ENCODE data around the gene RFNG. TPM values are rescaled to one million over a fixed set of nuclear protein-coding genes. Genes with fewer than 3 reads are reported as not detected.

The RFNG gene
- total and polyA plus RNA-seq, 7 donors = 27.1 to 40.7 (median 31.2) TPM

DNA sequence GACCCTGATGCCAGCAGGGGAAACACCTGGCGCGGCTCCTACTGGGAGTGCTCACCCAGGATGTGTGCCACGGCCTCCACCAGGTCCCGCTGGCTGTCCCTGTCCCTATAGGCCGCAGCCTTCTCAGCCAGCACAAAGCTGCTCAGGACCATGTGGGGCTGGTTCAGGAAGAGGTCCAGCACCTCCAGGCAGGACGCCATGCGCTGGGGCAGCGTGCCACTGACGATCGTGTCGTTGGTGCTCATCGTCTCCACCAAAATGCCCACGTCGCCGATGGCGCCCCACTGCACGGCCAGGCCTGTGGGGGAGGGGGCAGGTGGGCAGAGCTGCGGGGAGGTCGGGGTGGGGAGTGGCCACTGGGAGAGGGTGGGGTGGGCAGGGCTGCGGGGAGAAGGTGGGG, 29.9 kb upstream of the RFNG start:
- WGBS, 3 donors = 89 to 93% (median 90%) methylated on average over 17 to 20 of the region's 20 CpGs
- Histone ChIP-seq H3K4me1 (no peaks in the 10 kb centered on the region), H3K9me3 (no peaks in the 10 kb centered on the region), H3K27me3 (ENCODE audit: insufficient read depth in 3 of 3, low read length in 2 of 3) (no peaks in the 10 kb centered on the region), H3K36me3 (ENCODE audit: insufficient read depth in 1 of 2, low read depth in 1 of 2) (peaks cover 7 to 77% of the 10 kb centered on the region in 2 donors), H3K27ac (no peak overlapping the region), H3K4me3 (no peak overlapping the region)
- intact Hi-C loops (cut with DNase I) = no loop called here
- no peak for TF ChIP-seq CTCF (IDR thresholded peaks at IDR 0.05)
- peak in 1 of 2 donors; percentile 35 for DNase-seq
- ATAC-seq = no peak

DNA sequence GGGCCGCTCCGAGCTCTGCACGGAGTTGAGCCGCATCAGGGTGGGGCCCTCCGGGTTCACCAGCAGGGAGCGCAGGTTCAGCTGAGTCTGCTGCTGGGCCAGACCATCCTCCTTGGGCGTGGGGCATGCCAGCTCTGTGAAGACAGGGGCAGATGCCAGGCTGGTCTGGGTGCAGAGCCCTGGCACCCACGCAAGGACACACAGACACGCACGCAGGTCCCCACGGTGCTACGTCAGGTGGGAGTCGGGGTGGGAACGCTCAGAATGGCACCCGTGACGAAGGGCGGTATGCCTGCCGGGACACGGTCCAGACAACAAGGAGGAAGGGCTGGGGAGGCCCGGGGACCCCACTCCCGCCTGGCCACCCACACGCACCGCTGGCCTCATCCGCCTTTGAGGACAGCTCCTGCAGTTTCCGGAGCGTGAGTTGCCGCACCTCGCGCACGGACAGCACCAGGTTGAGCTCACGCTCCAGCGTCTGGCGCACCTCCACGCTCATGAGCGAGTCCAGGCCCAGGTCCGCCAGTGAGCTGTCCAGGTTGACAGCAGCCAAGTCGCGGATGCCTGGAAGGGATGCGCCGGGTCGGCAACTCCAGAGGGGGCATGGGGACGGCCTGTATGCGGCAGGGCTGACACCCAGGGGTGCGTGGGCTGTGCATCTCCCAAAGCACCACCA, 29.3 kb upstream of the RFNG start:
- Histone ChIP-seq H3K27me3 (ENCODE audit: insufficient read depth in 3 of 3, low read length in 2 of 3) (no peaks in the 10 kb centered on the region), H3K36me3 (ENCODE audit: insufficient read depth in 1 of 2, low read depth in 1 of 2) (peaks cover 3 to 71% of the 10 kb centered on the region in 2 donors), H3K27ac (no peak overlapping the region), H3K4me3 (no peak overlapping the region), H3K9me3 (no peaks in the 10 kb centered on the region), H3K4me1 (no peaks in the 10 kb centered on the region)
- TF ChIP-seq CTCF (IDR thresholded peaks at IDR 0.05) = no peak
- 93 to 94% (median 94%) methylated on average over 43 to 44 of the region's 44 CpGs for WGBS, 3 donors
- intact Hi-C loops (cut with DNase I) = no loop called here
- DNase-seq = peak in 1 of 2 donors; percentile 51
- no peak for ATAC-seq

- no peaks in the 10 kb centered on the region for H3K27me3 ChIP-seq (ENCODE audit: insufficient read depth in 3 of 3, low read length in 2 of 3)
- no peak overlapping the region for H3K4me3 ChIP-seq
- DNase-seq (peak in 1 of 2 donors; percentile 52), ATAC-seq (no peak)
- WGBS, 3 donors = 87 to 91% (median 89%) methylated on average over 34 to 36 of the region's 36 CpGs
- no peak overlapping the region for H3K27ac ChIP-seq
- H3K36me3 ChIP-seq (ENCODE audit: insufficient read depth in 1 of 2, low read depth in 1 of 2) = peaks cover 3 to 64% of the 10 kb centered on the region in 2 donors
- intact Hi-C loops (cut with DNase I) = no loop called here
- TF ChIP-seq CTCF (IDR thresholded peaks at IDR 0.05) = no peak
- H3K4me1 ChIP-seq = no peaks in the 10 kb centered on the region
- H3K9me3 ChIP-seq = no peaks in the 10 kb centered on the region
Measured at GRCh38 chr17:82080048-82080788, 28.6 kb upstream of the RFNG start.

- TF ChIP-seq CTCF (IDR thresholded peaks at IDR 0.05) = no peak
- no peak for ATAC-seq
- Histone ChIP-seq H3K9me3 (no peaks in the 10 kb centered on the region), H3K36me3 (ENCODE audit: insufficient read depth in 1 of 2, low read depth in 1 of 2) (peaks cover 0 to 53% of the 10 kb centered on the region in 2 donors), H3K27ac (no peak overlapping the region), H3K27me3 (ENCODE audit: insufficient read depth in 3 of 3, low read length in 2 of 3) (no peaks in the 10 kb centered on the region), H3K4me3 (no peak overlapping the region), H3K4me1 (no peaks in the 10 kb centered on the region)
- intact Hi-C loops (cut with DNase I) = no loop called here
- DNase-seq = peak in 1 of 2 donors; percentile 39
- WGBS, 3 donors = 92% methylated on average over 45 to 47 of the region's 47 CpGs
Measured at GRCh38 chr17:82079001-82079677, 27.5 kb upstream of the RFNG start.
